Transverse colon (tissue), 4 donors: Measurements from ENCODE around the gene AADAC.

Source experiments
- CTCF ChIP-seq, 5 experiments: fragments of 200-600 bp in 3 of 5; fragments of 450-650 bp in 2 of 5; sonication (generic) in 3 of 5; IDR thresholded peaks; 1 replicate in 2 of 5; 2 replicates in 3 of 5; pipeline ENCODE4 v1.5.1; 2016 to 2017; ENCODE audit warnings: antibody characterized with exemption in 5 of 5, inconsistent platforms in 3 of 5, mild to moderate bottlenecking in 2 of 5, moderate library complexity in 1 of 5
- POLR2AphosphoS5 ChIP-seq, 3 donors: sonication (generic); formaldehyde crosslinking; IDR thresholded peaks; one replicate each; pipeline ENCODE4 v1.6.1; 2016; ENCODE audit warnings: antibody characterized with exemption in 3 of 3

GRCh38 chr3:151871639-151872468, 57.9 kb downstream of the AADAC start:
- TF ChIP-seq CTCF (IDR thresholded peaks at IDR 0.05), result no peak
- TF ChIP-seq POLR2AphosphoS5 (IDR thresholded peaks at IDR 0.05), result no peak
